Esophagus squamous epithelium (tissue), 5 donors: Measurements from ENCODE around the gene COQ8A. TPM values are rescaled to one million over a fixed set of nuclear protein-coding genes. Genes with fewer than 3 reads are reported as not detected.

ENCODE experiments used
- DNase-seq: peaks from one replicate; lab custom pipeline; 2025; lab: John Stamatoyannopoulos, UW
- H3K27ac ChIP-seq, 4 donors: fragments of 200-600 bp; sonication (generic); one replicate each; pipeline ENCODE4 v1.5.1; 2016 to 2019; ENCODE audit warnings: mild to moderate bottlenecking in 1 of 4
- H3K27me3 ChIP-seq, 4 donors: fragments of 200-600 bp; sonication (generic); 1 replicate in 3 of 4; 2 replicates in 1 of 4; pipeline versions ENCODE4 v1.5.1 to v1.6.0; 2017 to 2021; ENCODE audit warnings: antibody characterized with exemption in 1 of 4
- H3K36me3 ChIP-seq, 3 donors: fragments of 200-600 bp; sonication (generic); one replicate each; pipeline ENCODE4 v1.5.1; 2016 to 2019
- H3K4me1 ChIP-seq, 3 donors: fragments of 200-600 bp; sonication (generic); one replicate each; pipeline ENCODE4 v1.5.1; 2017 to 2019
- H3K4me3 ChIP-seq, 4 donors: fragments of 200-600 bp; sonication (generic); 1 replicate in 3 of 4; 2 replicates in 1 of 4; pipeline ENCODE4 v1.5.1; 2016 to 2019; ENCODE audit warnings: mild to moderate bottlenecking in 2 of 4, moderate library complexity in 1 of 4
- H3K9me3 ChIP-seq, 3 donors: fragments of 200-600 bp; sonication (generic); one replicate each; pipeline ENCODE4 v1.5.1; 2016 to 2019
- CTCF ChIP-seq, 6 experiments: fragments of 450-650 bp in 4 of 6; fragments of 200-600 bp in 2 of 6; sonication (generic) in 2 of 6; IDR thresholded peaks; one replicate each; pipeline ENCODE4 v1.5.1; 2016 to 2019; ENCODE audit warnings: antibody characterized with exemption in 6 of 6, mild to moderate bottlenecking in 4 of 6, moderate library complexity in 4 of 6
- POLR2A ChIP-seq, 4 donors: fragments of 450-650 bp; IDR thresholded peaks; one replicate each; pipeline ENCODE4 v1.6.1; 2017; ENCODE audit warnings: antibody characterized with exemption in 4 of 4, mild to moderate bottlenecking in 4 of 4, moderate library complexity in 3 of 4
- WGBS, 2 donors: methylation state at CpG; one replicate each; pipeline ENCODE4 v1.1.5; 2018; 5-methylcytosine and 5-hydroxymethylcytosine counted together
- intact Hi-C: fragments of 100-400 bp; cut with DNase I; formaldehyde crosslinking; loops from one replicate; pipeline ENCODE4 v1.15.0; 2022
- total RNA-seq, 4 donors: library from RNA; depleted of rRNA; stranded (reverse); fragments of >200 nt; gene quantifications; one replicate each; pipeline ENCODE4 v1.1.0, GENCODE V29; 2016
- donor health status: DM: yes; HTN: yes; CAD: no.

Gene COQ8A
- total RNA-seq, 4 donors from 2014 or later = 9.3 to 37.8 (median 16.9) TPM

- H3K27ac ChIP-seq = no peak overlapping the region
- no peak for TF ChIP-seq POLR2A (IDR thresholded peaks at IDR 0.05)
- no peak for TF ChIP-seq CTCF (IDR thresholded peaks at IDR 0.05)
Measured at GRCh38 chr1:226892524-226892875, 47.6 kb upstream of the COQ8A start.

DNA sequence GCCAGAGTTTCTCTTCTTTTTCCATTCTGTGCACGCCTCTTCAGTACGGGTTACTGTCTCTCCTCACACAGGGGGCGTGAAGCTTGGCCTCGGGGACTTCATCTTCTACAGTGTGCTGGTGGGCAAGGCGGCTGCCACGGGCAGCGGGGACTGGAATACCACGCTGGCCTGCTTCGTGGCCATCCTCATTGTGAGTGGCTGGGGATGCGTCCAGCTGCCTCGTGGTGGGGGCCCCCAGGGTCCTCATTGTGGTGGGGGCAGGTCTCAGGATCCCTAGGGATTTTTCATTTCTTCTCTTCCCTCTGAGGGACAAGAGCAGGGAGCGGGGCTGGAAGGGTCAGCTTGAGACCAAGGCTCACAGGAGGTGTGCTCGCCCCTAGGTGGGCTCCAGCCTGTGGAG, 46.2 kb upstream of the COQ8A start:
- no peak for DNase-seq
- H3K36me3 ChIP-seq = peaks cover 0 to 84% (median 4%) of the 10 kb centered on the region in 3 donors

More at GRCh38 chr1:226892524-226892875, 47.6 kb upstream of the COQ8A start:
- Histone ChIP-seq H3K4me3 (no peak overlapping the region), H3K4me1 (peaks cover 0 to 28% (median 0%) of the 10 kb centered on the region in 3 donors), H3K36me3 (peaks cover 0 to 91% (median 6%) of the 10 kb centered on the region in 3 donors), H3K9me3 (no peaks in the 10 kb centered on the region), H3K27me3 (no peaks in the 10 kb centered on the region)
- DNase-seq = no peak
- intact Hi-C loops = no loop called here
- WGBS, 2 donors = 79 to 82% methylated on average over 4 to 8 of the region's 8 CpGs

GRCh38 chr1:226894826-226895225, 45.3 kb upstream of the COQ8A start:
- H3K27me3 ChIP-seq = no peaks in the 10 kb centered on the region
- peaks cover 0 to 28% (median 0%) of the 10 kb centered on the region in 3 donors for H3K4me1 ChIP-seq
- peaks cover 0 to 84% (median 4%) of the 10 kb centered on the region in 3 donors for H3K36me3 ChIP-seq
- no peaks in the 10 kb centered on the region for H3K9me3 ChIP-seq
- TF ChIP-seq POLR2A (IDR thresholded peaks at IDR 0.05) (no peak), CTCF (IDR thresholded peaks at IDR 0.05) (no peak)
- WGBS, 2 donors = 83% methylated on average over 1 of the region's 3 CpGs; no CpG with 5 or more reads in 1 of the 2 donors
- no peak for DNase-seq
- no peak overlapping the region for H3K4me3 ChIP-seq
- intact Hi-C loops = no loop called here
- H3K27ac ChIP-seq = peak overlapping the region in 2 of 4 donors; percentile 56 to 74

More for the DNA sequence above, 46.2 kb upstream of the COQ8A start:
- H3K4me1 ChIP-seq = peaks cover 0 to 28% (median 0%) of the 10 kb centered on the region in 3 donors
- WGBS, 2 donors = 96% methylated on average over 4 of the region's 13 CpGs; no CpG with 5 or more reads in 1 of the 2 donors
- intact Hi-C loops = no loop called here
- no peaks in the 10 kb centered on the region for H3K27me3 ChIP-seq
- H3K4me3 ChIP-seq = no peak overlapping the region
- H3K27ac ChIP-seq = no peak overlapping the region
- H3K9me3 ChIP-seq = no peaks in the 10 kb centered on the region
- TF ChIP-seq CTCF (IDR thresholded peaks at IDR 0.05) (no peak), POLR2A (IDR thresholded peaks at IDR 0.05) (no peak)

- H3K27ac ChIP-seq = peak overlapping the region in 3 of 4 donors; percentile 47 to 74 (median 56)
- intact Hi-C loops = no loop called here
- no peak for TF ChIP-seq POLR2A (IDR thresholded peaks at IDR 0.05)
- no peak for TF ChIP-seq CTCF (IDR thresholded peaks at IDR 0.05)
- no peaks in the 10 kb centered on the region for H3K27me3 ChIP-seq
- peaks cover 0 to 84% (median 4%) of the 10 kb centered on the region in 3 donors for H3K36me3 ChIP-seq
- peaks cover 0 to 28% (median 0%) of the 10 kb centered on the region in 3 donors for H3K4me1 ChIP-seq
- H3K9me3 ChIP-seq = no peaks in the 10 kb centered on the region
- no peak for DNase-seq
- 57 to 60% methylated on average over 7 to 11 of the region's 11 CpGs for WGBS, 2 donors
- H3K4me3 ChIP-seq = no peak overlapping the region
Measured at GRCh38 chr1:226895644-226896043, 44.5 kb upstream of the COQ8A start.

DNA sequence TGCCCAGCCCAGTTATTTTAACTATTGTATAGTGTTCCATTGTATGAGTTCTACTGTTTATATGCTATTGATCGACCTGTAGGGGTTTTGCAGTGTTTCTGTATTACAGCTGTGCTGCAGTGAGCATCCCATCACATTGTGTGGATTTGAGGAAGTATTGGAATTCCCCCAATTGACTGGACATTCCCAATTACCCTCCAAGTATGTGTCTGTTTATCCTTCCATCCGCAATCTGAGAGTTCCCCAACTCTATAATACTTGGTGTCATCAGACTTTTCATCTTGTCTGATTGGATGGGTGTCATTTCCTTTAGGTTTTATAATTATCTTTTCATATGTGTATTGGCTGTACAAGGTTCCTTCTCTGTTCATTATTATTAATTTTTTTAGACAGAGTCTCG, 41.8 kb upstream of the COQ8A start:
- intact Hi-C loops = no loop called here
- Histone ChIP-seq H3K27me3 (no peaks in the 10 kb centered on the region), H3K9me3 (no peaks in the 10 kb centered on the region), H3K4me3 (no peak overlapping the region), H3K36me3 (peaks cover 0 to 77% (median 0%) of the 10 kb centered on the region in 3 donors), H3K27ac (no peak overlapping the region), H3K4me1 (peaks cover 0 to 16% (median 0%) of the 10 kb centered on the region in 3 donors)
- TF ChIP-seq CTCF (IDR thresholded peaks at IDR 0.05) (no peak), POLR2A (IDR thresholded peaks at IDR 0.05) (no peak)
- WGBS, 2 donors = 84 to 85% methylated on average over 3 of the region's 3 CpGs
- DNase-seq = no peak
